B cell (primary cell): ENCODE results near the gene NOS1AP. TPM values are rescaled to one million over a fixed set of nuclear protein-coding genes. Genes with fewer than 3 reads are reported as not detected.

Experiments used
- ATAC-seq: fragments of 200-7000 bp; cut with Tn5 transposase; one replicate; pipeline ENCODE4 v1.10.0; 2021; ENCODE audit warnings: low read depth, mild to moderate bottlenecking, moderate number of reproducible peaks, moderate library complexity
- CTCF ChIA-PET: fragments of 350-600 bp; sonication (Branson Sonifier 250); formaldehyde crosslinking; loops from one replicate; lab custom pipeline; 2021; ENCODE audit warnings: antibody characterized with exemption, inconsistent platforms; lab: Charles Lee
- POLR2A ChIA-PET: fragments of 350-600 bp; sonication (Branson Sonifier 250); formaldehyde crosslinking; loops from one replicate; lab custom pipeline; 2021; ENCODE audit warnings: antibody characterized with exemption; lab: Charles Lee
- DNase-seq: peaks from one replicate; pipeline ENCODE4 v3.0.0; 2013
- H2AFZ ChIP-seq: 2 replicates; pipeline ENCODE4 v1.6.1; 2012; ENCODE audit warnings: mild to moderate bottlenecking, low read depth, low read length; ENCODE audit not compliant: insufficient read depth, poor library complexity, severe bottlenecking
- H3K27ac ChIP-seq, 2 donors: 1 replicate in 1 of 2; 2 replicates in 1 of 2; pipeline ENCODE4 v1.5.1; 2012 to 2013; ENCODE audit warnings: low read length in 2 of 2, mild to moderate bottlenecking in 2 of 2, moderate library complexity in 1 of 2
- H3K27me3 ChIP-seq, 4 experiments: fragments of 200-600 bp in 1 of 4; sonication (generic) in 1 of 4; replicated peaks in 1 of 4; 1 replicate in 2 of 4; 2 replicates in 2 of 4; pipeline versions ENCODE4 v1.6.1 to v1.7.0; 2013 to 2016; ENCODE audit warnings: low read length in 3 of 4, mild to moderate bottlenecking in 2 of 4, mixed read lengths in 1 of 4, moderate library complexity in 1 of 4; ENCODE audit not compliant: insufficient read depth in 4 of 4, control insufficient read depth in 3 of 4; ENCODE audit errors: control extremely low read depth in 1 of 4
- H3K36me3 ChIP-seq, 2 experiments: replicated peaks in 1 of 2; 1 replicate in 1 of 2; 2 replicates in 1 of 2; pipeline versions ENCODE4 v1.6.1 to v1.7.1; 2013; ENCODE audit warnings: low read length in 1 of 2; ENCODE audit not compliant: insufficient read depth in 2 of 2, control insufficient read depth in 1 of 2; ENCODE audit errors: control extremely low read depth in 1 of 2, extremely low read depth in 1 of 2
- H3K4me1 ChIP-seq, 2 donors: fragments of 200-600 bp in 1 of 2; sonication (generic) in 1 of 2; 1 replicate in 1 of 2; 2 replicates in 1 of 2; pipeline versions ENCODE4 v1.5.1 to v1.6.1; 2013 to 2017; ENCODE audit warnings: low read length in 2 of 2; ENCODE audit not compliant: control insufficient read depth in 2 of 2, insufficient read depth in 2 of 2
- H3K4me2 ChIP-seq: replicated peaks from 2 replicates; pipeline ENCODE3; 2012; ENCODE audit warnings: mild to moderate bottlenecking, low read depth, low read length; ENCODE audit not compliant: poor library complexity, severe bottlenecking
- H3K4me3 ChIP-seq, 5 experiments: fragments of 200-600 bp in 1 of 5; sonication (generic) in 1 of 5; 1 replicate in 3 of 5; 2 replicates in 2 of 5; pipeline versions ENCODE4 v1.5.1 to v1.7.0; 2011 to 2016; ENCODE audit warnings: low read length in 4 of 5, mild to moderate bottlenecking in 4 of 5, low read depth in 2 of 5, control low read depth in 1 of 5, moderate library complexity in 1 of 5; ENCODE audit not compliant: insufficient read depth in 1 of 5; ENCODE audit errors: control extremely low read depth in 1 of 5, extremely low read depth in 1 of 5
- H3K79me2 ChIP-seq: fragments of 200-600 bp; sonication (generic); one replicate; pipeline ENCODE4 v1.6.0; 2016; ENCODE audit warnings: low read length; ENCODE audit not compliant: control insufficient read depth, insufficient read depth
- H3K9ac ChIP-seq: fragments of 200-600 bp; sonication (generic); 2 replicates; pipeline ENCODE4 v1.6.1; 2017; ENCODE audit warnings: mild to moderate bottlenecking, low read length, moderate library complexity
- H3K9me3 ChIP-seq, 3 donors: one replicate each; pipeline versions ENCODE4 v1.6.1 to v1.7.1; 2013; ENCODE audit warnings: low read length in 2 of 3; ENCODE audit not compliant: control insufficient read depth in 2 of 3, insufficient read depth in 1 of 3; ENCODE audit errors: control extremely low read depth in 1 of 3
- H4K20me1 ChIP-seq: 2 replicates; pipeline ENCODE4 v1.6.0; 2012; ENCODE audit warnings: mild to moderate bottlenecking, low read length; ENCODE audit not compliant: insufficient read depth, control insufficient read depth, poor library complexity, severe bottlenecking
- H3K27ac Mint-ChIP-seq: one replicate; pipeline ENCODE4 v1.8.0; 2021; ENCODE audit warnings: mixed read lengths
- H3K27me3 Mint-ChIP-seq: one replicate; pipeline ENCODE4 v1.8.0; 2021; ENCODE audit warnings: mixed read lengths
- H3K4me1 Mint-ChIP-seq: one replicate; pipeline ENCODE4 v1.8.0; 2021; ENCODE audit warnings: mixed read lengths
- H3K4me3 Mint-ChIP-seq: one replicate; pipeline ENCODE4 v1.8.0; 2021; ENCODE audit warnings: mixed read lengths
- H3K9me3 Mint-ChIP-seq: one replicate; pipeline ENCODE4 v1.8.0; 2022; ENCODE audit warnings: mixed read lengths; ENCODE audit not compliant: insufficient read depth
- EZH2 ChIP-seq: IDR thresholded peaks from 2 replicates; pipeline ENCODE4 v1.6.1; 2012; ENCODE audit warnings: borderline replicate concordance, low read depth, mild to moderate bottlenecking, moderate library complexity, low read length; ENCODE audit not compliant: insufficient read depth, poor library complexity, severe bottlenecking
- WGBS: methylation state at CpG from one replicate; pipeline ENCODE4 v1.1.5; 2013; ENCODE audit warnings: missing lambda C conversion rate; ENCODE audit not compliant: insufficient coverage; 5-methylcytosine and 5-hydroxymethylcytosine counted together
- intact Hi-C: fragments of 100-400 bp; cut with micrococcal nuclease; formaldehyde crosslinking; loops from one replicate; pipeline ENCODE4 v1.10.0; 2022
- polyA plus RNA-seq: library from polyadenylated mRNA; depleted of rRNA; stranded (reverse); fragments of >200 nt; gene quantifications from 2 replicates; pipeline ENCODE4 v1.2.3, GENCODE V29; 2012
- total RNA-seq, 2 donors: library from RNA; stranded (reverse); fragments of 120-200 nt in 1 of 2; gene quantifications; 1 replicate in 1 of 2; 2 replicates in 1 of 2; pipeline versions ENCODE4 v1.2.3 to v1.2.4, GENCODE V29; 2013 to 2022
- TF ChIP-seq, protein P1 (sequence below): fragments of 200-600 bp; IDR thresholded peaks from one replicate; pipeline ENCODE4 v1.8.0; 2022; ENCODE audit warnings: antibody characterized with exemption, mild to moderate bottlenecking

The NOS1AP gene
- total and polyA plus RNA-seq, 2 donors (not counting 1 experiment from before 2014, with no cell fraction given): 0.32 TPM; not detected in 1

DNA sequence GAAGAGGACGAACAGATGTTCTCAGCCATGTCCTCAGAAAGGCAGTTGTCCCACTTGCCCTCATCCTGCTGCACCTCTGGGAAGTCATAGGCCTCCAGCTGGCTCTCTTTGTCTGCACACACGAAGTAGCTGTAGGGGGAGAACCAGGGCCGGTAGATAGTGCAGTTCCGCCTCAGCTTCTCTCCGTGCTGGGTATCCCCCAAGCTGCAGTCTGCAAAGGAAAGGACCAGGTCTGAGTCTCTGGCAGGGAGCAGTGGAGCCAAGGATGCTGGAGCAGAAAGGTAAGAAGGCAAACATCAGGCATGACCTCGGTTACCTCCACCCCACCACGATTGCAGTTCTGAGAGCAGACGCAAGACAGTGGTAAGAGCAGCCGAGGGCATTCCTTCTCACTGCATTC lies 304.9 kb downstream of the NOS1AP start:
- 66% methylated on average over 5 of the region's 9 CpGs for WGBS

DNA sequence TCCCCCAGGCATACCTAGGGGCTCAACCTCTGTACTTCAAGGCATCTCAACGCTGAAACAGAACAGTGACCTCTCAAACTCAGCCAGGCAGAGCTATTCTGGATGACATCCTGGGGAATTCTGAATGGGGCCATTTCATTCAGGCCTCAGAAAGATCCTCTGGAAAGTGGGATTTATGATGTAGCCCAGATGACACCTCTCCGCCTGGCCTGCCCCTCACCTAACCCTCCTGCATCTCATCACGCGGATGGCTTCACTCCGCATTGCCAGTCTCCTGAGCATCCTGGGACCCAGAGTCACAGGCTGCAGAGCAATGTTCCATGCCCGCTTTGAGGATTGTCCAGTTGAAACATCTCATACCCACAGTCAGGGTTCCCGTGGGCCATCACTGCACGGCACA lies 306.0 kb downstream of the NOS1AP start:
- intact Hi-C loops: no loop called here

More for the DNA sequence above, 304.9 kb downstream of the NOS1AP start:
- no peaks in the 10 kb centered on the region for H3K4me1 ChIP-seq
- H3K9ac ChIP-seq: no peak overlapping the region
- H2AFZ ChIP-seq: no peak overlapping the region
- ChIA-PET POLR2A (no interaction called here), CTCF (no interaction called here)
- no peaks in the 10 kb centered on the region for H3K79me2 ChIP-seq
- no peaks in the 10 kb centered on the region for H3K4me1 Mint-ChIP-seq
- H3K4me3 ChIP-seq: no peak overlapping the region
- H3K4me3 Mint-ChIP-seq: no peak overlapping the region
- no peak overlapping the region for H3K4me2 ChIP-seq
- ATAC-seq (no peak), DNase-seq (no peak)
- no peaks in the 10 kb centered on the region for H3K9me3 Mint-ChIP-seq
- H3K27ac Mint-ChIP-seq: no peak overlapping the region
- intact Hi-C loops: no loop called here
- no peaks in the 10 kb centered on the region for H3K9me3 ChIP-seq
- no peaks in the 10 kb centered on the region for H4K20me1 ChIP-seq
- peaks cover 3% of the 10 kb centered on the region for H3K27me3 Mint-ChIP-seq
- TF ChIP-seq, protein P1, sequence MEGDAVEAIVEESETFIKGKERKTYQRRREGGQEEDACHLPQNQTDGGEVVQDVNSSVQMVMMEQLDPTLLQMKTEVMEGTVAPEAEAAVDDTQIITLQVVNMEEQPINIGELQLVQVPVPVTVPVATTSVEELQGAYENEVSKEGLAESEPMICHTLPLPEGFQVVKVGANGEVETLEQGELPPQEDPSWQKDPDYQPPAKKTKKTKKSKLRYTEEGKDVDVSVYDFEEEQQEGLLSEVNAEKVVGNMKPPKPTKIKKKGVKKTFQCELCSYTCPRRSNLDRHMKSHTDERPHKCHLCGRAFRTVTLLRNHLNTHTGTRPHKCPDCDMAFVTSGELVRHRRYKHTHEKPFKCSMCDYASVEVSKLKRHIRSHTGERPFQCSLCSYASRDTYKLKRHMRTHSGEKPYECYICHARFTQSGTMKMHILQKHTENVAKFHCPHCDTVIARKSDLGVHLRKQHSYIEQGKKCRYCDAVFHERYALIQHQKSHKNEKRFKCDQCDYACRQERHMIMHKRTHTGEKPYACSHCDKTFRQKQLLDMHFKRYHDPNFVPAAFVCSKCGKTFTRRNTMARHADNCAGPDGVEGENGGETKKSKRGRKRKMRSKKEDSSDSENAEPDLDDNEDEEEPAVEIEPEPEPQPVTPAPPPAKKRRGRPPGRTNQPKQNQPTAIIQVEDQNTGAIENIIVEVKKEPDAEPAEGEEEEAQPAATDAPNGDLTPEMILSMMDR: no peak
- TF ChIP-seq EZH2: no peak
- H3K36me3 ChIP-seq: no peaks in the 10 kb centered on the region
- no peaks in the 10 kb centered on the region for H3K27me3 ChIP-seq
- no peak overlapping the region for H3K27ac ChIP-seq

More for the DNA sequence above, 306.0 kb downstream of the NOS1AP start:
- no peaks in the 10 kb centered on the region for H3K27me3 ChIP-seq
- ChIA-PET CTCF (no interaction called here), POLR2A (no interaction called here)
- TF ChIP-seq EZH2: no peak
- TF ChIP-seq, protein P1: no peak
- no peak overlapping the region for H3K4me3 Mint-ChIP-seq
- H3K9me3 Mint-ChIP-seq: no peaks in the 10 kb centered on the region
- peaks cover 3% of the 10 kb centered on the region for H3K27me3 Mint-ChIP-seq
- H3K27ac ChIP-seq: no peak overlapping the region
- no peaks in the 10 kb centered on the region for H3K4me1 ChIP-seq
- no peak overlapping the region for H3K27ac Mint-ChIP-seq
- H2AFZ ChIP-seq: no peak overlapping the region
- H3K4me3 ChIP-seq: no peak overlapping the region
- no peak overlapping the region for H3K4me2 ChIP-seq
- ATAC-seq (no peak), DNase-seq (no peak)
- no peaks in the 10 kb centered on the region for H3K36me3 ChIP-seq
- H3K4me1 Mint-ChIP-seq: no peaks in the 10 kb centered on the region
- no peaks in the 10 kb centered on the region for H3K79me2 ChIP-seq
- no peaks in the 10 kb centered on the region for H4K20me1 ChIP-seq
- 94% methylated on average over 6 of the region's 8 CpGs for WGBS
- no peaks in the 10 kb centered on the region for H3K9me3 ChIP-seq
- H3K9ac ChIP-seq: no peak overlapping the region
